Measurements from ENCODE around the gene NKAIN4.

NKAIN4 gene

DNA sequence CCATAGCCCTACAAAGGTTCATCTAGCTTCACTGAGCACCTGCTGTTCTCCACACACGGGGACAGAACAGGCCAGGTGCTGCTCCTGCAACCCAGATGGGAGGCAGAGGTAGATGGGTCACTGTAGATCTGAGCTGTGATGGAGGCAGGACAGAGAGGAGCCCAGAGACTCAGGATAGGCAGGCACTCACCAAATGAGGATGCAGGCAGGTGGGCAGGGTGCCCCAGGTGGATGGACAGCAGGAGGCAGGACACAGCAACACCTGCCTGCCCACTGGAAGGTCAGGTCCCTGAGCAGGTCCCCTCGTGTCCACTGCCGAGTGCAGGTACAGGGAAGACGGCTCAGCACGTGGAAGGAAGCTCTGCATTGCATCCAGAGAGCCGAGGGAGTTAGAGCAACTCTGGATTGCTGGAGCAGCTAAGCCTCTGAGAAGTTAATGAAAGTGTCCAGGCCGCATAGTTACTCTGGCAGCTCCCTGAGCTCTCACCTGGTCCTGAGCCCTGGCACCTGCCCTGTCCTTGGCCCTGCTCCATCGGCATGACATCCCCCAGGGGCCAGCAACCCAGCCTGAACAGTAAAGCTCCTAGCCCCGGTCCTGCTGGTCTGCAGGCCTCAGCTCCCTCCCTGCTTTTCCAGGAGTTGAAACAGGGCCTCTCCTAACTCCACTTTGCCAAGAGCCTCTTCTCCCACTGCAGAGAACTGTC lies 33.4 kb downstream of the NKAIN4 start:
- Histone ChIP-seq H3K9me3 (no peaks in the 10 kb centered on the region), H3K27me3 (peaks cover 0 to 42% of the 10 kb centered on the region in 2 donors), H3K4me3 (no peak overlapping the region), H3K4me1 (peaks cover 0 to 14% (median 6%) of the 10 kb centered on the region in 4 donors), H3K36me3 (no peaks in the 10 kb centered on the region), H3K27ac (no peak overlapping the region)
- intact Hi-C loops (cut with DNase I; ENCODE audit: low total_unique reads): no loop called here
- no peak for DNase-seq
- TF ChIP-seq, protein P1, sequence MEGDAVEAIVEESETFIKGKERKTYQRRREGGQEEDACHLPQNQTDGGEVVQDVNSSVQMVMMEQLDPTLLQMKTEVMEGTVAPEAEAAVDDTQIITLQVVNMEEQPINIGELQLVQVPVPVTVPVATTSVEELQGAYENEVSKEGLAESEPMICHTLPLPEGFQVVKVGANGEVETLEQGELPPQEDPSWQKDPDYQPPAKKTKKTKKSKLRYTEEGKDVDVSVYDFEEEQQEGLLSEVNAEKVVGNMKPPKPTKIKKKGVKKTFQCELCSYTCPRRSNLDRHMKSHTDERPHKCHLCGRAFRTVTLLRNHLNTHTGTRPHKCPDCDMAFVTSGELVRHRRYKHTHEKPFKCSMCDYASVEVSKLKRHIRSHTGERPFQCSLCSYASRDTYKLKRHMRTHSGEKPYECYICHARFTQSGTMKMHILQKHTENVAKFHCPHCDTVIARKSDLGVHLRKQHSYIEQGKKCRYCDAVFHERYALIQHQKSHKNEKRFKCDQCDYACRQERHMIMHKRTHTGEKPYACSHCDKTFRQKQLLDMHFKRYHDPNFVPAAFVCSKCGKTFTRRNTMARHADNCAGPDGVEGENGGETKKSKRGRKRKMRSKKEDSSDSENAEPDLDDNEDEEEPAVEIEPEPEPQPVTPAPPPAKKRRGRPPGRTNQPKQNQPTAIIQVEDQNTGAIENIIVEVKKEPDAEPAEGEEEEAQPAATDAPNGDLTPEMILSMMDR (IDR thresholded peaks at IDR 0.05): no peak

DNA sequence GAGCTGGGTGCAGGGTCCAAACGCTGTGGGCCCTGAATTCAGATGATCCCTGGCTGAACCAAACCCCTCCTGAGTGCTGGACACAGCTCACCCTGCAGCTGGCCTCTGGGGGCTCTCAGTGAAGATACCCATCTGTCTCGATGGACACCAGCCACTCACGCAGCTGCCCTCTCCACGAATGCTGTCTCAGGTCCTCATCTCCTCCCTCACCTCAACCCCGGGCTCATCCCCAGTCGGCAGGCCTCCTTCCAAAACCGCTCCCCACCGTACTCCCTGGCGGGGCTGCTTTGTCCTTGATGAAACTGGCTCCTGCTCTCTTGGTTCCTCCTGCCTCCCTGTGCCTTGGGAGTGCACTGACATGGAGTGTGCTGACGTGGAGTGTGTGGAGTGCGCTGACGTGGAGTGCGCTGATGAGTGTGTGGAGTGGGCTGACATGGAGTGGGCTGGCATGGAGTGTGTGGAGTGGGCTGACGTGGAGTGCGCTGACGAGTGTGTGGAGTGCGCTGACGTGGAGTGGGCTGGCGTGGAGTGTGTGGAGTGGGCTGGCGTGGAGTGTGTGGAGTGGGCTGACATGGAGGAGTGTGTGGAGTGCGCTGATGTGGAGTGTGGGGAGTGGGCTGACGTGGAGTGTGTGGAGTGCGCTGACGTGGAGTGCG lies 34.3 kb downstream of the NKAIN4 start:
- intact Hi-C loops (cut with DNase I; ENCODE audit: low total_unique reads): no loop called here
- TF ChIP-seq, protein P1 (IDR thresholded peaks at IDR 0.05): no peak
- Histone ChIP-seq H3K27ac (no peak overlapping the region), H3K36me3 (no peaks in the 10 kb centered on the region), H3K9me3 (no peaks in the 10 kb centered on the region), H3K4me1 (peaks cover 0 to 20% (median 7%) of the 10 kb centered on the region in 4 donors), H3K27me3 (peaks cover 0 to 42% of the 10 kb centered on the region in 2 donors), H3K4me3 (no peak overlapping the region)
- no peak for DNase-seq

DNA sequence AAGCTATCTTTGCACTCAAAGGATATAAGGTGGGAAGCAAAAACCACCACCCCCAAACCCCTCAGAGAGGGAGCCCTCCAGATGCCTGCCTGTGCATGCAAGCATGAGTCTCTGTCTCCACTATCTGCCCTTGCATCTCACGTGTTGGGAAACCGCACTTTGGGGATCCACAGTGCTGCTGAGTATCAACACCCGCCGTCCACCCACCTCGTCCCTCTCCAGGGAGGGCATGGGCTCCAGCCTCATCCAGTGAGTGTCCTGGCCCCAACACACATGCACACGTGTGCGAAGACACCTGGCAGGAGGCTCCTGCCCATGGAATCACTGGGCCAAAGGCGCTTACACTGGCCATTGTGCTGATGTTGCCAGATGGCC lies 34.8 kb downstream of the NKAIN4 start:
- Histone ChIP-seq H3K27me3 (peaks cover 0 to 42% of the 10 kb centered on the region in 2 donors), H3K9me3 (no peaks in the 10 kb centered on the region), H3K36me3 (peaks cover 0 to 2% (median 0%) of the 10 kb centered on the region in 3 donors), H3K4me1 (peaks cover 0 to 20% (median 13%) of the 10 kb centered on the region in 4 donors), H3K4me3 (no peak overlapping the region), H3K27ac (no peak overlapping the region)
- TF ChIP-seq, protein P1 (IDR thresholded peaks at IDR 0.05): no peak
- DNase-seq: no peak
- intact Hi-C loops (cut with DNase I; ENCODE audit: low total_unique reads): no loop called here

DNA sequence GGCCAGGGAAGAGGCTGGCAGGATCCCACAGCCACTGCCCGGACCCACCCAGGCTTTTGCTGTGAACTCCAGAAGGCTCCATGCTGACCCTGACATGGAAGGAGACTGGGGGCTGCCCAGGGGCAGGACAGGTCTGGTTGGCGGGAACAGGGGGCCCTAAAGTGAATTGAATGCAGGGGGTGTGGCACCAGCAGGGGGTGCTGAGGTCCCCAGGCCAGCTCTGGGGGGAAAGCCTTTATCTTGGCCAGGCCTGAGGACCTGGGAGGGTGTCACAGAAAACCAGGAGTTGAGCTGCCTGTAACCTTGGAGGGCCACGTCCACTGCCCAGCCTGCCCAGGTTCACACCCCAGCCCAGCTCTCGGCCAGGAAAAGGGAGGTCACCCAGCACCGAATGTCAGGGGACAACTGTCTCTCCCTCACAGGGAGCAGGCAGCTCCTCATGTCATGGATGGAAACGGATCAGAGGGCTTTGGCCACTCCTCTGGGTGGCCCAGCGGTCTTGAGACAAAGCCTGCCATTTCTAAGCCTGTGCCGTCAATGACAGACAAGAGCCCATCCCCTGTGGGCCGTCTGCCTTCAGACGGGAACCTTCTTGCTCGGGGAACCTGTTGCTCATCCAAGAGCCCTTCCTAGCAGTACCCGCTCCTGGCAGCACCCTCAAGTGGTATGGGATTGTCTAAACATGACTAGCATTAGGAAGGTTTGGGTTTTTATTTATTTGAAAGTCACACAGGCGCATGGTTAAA lies 35.4 kb downstream of the NKAIN4 start:
- H3K9me3 ChIP-seq: no peaks in the 10 kb centered on the region
- H3K36me3 ChIP-seq: peaks cover 0 to 7% (median 0%) of the 10 kb centered on the region in 3 donors
- no peak for DNase-seq
- TF ChIP-seq, protein P1 (IDR thresholded peaks at IDR 0.05): no peak
- H3K27me3 ChIP-seq: peaks cover 0 to 42% of the 10 kb centered on the region in 2 donors
- no peak overlapping the region for H3K27ac ChIP-seq
- intact Hi-C loops (cut with DNase I; ENCODE audit: low total_unique reads): no loop called here
- no peak overlapping the region for H3K4me3 ChIP-seq
- peaks cover 0 to 24% (median 17%) of the 10 kb centered on the region in 4 donors for H3K4me1 ChIP-seq

DNA sequence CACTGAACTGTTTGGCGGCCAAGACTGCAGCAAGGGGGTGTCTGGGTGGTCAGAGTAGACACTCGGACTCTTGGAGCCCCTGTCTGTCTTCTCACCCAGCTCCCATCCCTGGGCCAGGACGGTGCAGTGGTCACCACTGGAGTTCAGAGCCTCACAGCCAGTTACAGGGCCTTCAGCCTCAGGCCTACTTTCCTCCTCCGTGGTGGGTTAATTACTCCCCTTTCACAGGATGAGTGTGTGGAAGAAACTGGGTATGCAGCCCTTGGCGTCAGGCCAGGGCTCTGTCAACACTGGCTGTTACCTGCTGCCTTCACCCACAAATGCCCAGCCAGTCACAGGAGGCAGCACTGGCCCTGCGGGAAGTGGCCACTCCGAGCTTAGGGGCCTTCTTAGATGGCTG lies 36.6 kb downstream of the NKAIN4 start:
- peaks cover 0 to 35% (median 24%) of the 10 kb centered on the region in 4 donors for H3K4me1 ChIP-seq
- H3K27me3 ChIP-seq: peaks cover 0 to 36% of the 10 kb centered on the region in 2 donors
- H3K27ac ChIP-seq: no peak overlapping the region
- H3K36me3 ChIP-seq: peaks cover 0 to 18% (median 4%) of the 10 kb centered on the region in 3 donors
- TF ChIP-seq, protein P1 (IDR thresholded peaks at IDR 0.05): no peak
- no peak overlapping the region for H3K4me3 ChIP-seq
- intact Hi-C loops (cut with DNase I; ENCODE audit: low total_unique reads): no loop called here
- no peaks in the 10 kb centered on the region for H3K9me3 ChIP-seq
- no peak for DNase-seq

Data from tibial artery (tissue), 4 donors.